Activated naive CD8-positive, alpha-beta T cell treated with anti-CD3 and anti-CD28 coated beads for 36 hours (primary cell): ENCODE measurements around the gene PALLD. TPM values are rescaled to one million over a fixed set of nuclear protein-coding genes. Genes with fewer than 3 reads are reported as not detected.
"Not testable (repeated sequence)": the region's sequence is repeated elsewhere in the genome, so short reads cannot be mapped to it uniquely, and the experiment has no call there.

Experiments used
- DNase-seq: peaks from one replicate; pipeline ENCODE4 v3.0.0; 2021
- H3K27ac Mint-ChIP-seq: one replicate; pipeline ENCODE4 v1.8.0; 2022; ENCODE audit warnings: mild to moderate bottlenecking, moderate library complexity, mixed read lengths
- H3K27me3 Mint-ChIP-seq: one replicate; pipeline ENCODE4 v1.8.0; 2022; ENCODE audit warnings: mild to moderate bottlenecking, mixed read lengths
- H3K36me3 Mint-ChIP-seq: one replicate; pipeline ENCODE4 v1.8.0; 2021; ENCODE audit warnings: mild to moderate bottlenecking, mixed read lengths
- H3K4me1 Mint-ChIP-seq: one replicate; pipeline ENCODE4 v1.8.0; 2021; ENCODE audit warnings: mixed read lengths
- H3K4me3 Mint-ChIP-seq: one replicate; pipeline ENCODE4 v1.8.0; 2022; ENCODE audit warnings: mild to moderate bottlenecking, moderate library complexity, mixed read lengths
- H3K9me3 Mint-ChIP-seq: one replicate; pipeline ENCODE4 v1.8.0; 2022; ENCODE audit warnings: mixed read lengths
- total RNA-seq, 2 experiments: library from RNA; stranded (reverse); gene quantifications; one replicate each; pipeline ENCODE4 v1.2.3, GENCODE V29; 2021

The PALLD gene
- total RNA-seq, 2 experiments from 2014 or later: 0.41 to 0.94 TPM

DNA sequence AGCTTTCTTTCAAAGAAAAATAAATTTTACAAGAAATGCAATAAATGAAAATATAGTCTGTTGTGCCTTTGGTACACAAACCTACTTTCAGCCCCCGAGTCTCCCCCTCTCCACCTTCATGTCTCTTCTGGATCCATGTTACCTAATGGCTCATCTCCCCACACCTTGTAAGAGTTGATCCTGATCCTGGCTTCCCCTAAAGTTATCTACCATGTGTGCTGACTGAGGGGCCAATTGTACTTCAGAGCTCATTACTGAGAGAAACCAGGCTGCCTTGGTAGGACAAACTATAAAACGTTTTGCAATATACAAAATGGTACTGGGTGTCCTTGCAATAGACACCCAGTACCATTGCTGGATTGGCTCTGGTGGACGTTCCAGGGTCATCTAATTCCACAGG is 11.8 kb downstream of the PALLD start:
- no peaks in the 10 kb centered on the region for H3K27me3 Mint-ChIP-seq
- H3K9me3 Mint-ChIP-seq: peaks cover 6% of the 10 kb centered on the region
- H3K36me3 Mint-ChIP-seq: no peaks in the 10 kb centered on the region
- peaks cover 37% of the 10 kb centered on the region for H3K4me1 Mint-ChIP-seq
- peak overlapping the region; percentile 32 for H3K27ac Mint-ChIP-seq
- no peak overlapping the region for H3K4me3 Mint-ChIP-seq
- no peak for DNase-seq

DNA sequence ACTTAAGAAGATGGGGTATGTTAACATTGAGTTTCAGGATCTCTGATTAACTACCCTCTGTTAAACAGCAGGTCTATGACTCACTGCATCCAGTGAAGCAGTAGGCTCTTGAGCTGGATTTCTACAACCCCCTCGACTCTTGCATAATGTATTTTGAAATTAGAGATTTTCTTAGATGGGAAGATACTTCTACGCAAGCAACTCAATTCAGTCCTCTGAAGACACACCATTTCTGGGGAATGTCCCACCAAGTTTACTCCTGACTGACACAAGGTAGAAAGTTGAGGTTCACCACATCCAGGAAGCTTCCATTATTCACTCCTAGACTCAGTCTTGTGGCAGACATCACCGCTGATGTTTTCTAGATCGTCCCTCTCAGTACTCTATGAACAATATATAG is 12.9 kb downstream of the PALLD start:
- DNase-seq: peak; percentile 40
- Mint-ChIP-seq H3K4me3 (peak overlapping the region; percentile 32), H3K27ac (peak overlapping the region; percentile 32), H3K27me3 (no peaks in the 10 kb centered on the region), H3K9me3 (no peaks in the 10 kb centered on the region), H3K4me1 (peaks cover 34% of the 10 kb centered on the region), H3K36me3 (no peaks in the 10 kb centered on the region)

DNA sequence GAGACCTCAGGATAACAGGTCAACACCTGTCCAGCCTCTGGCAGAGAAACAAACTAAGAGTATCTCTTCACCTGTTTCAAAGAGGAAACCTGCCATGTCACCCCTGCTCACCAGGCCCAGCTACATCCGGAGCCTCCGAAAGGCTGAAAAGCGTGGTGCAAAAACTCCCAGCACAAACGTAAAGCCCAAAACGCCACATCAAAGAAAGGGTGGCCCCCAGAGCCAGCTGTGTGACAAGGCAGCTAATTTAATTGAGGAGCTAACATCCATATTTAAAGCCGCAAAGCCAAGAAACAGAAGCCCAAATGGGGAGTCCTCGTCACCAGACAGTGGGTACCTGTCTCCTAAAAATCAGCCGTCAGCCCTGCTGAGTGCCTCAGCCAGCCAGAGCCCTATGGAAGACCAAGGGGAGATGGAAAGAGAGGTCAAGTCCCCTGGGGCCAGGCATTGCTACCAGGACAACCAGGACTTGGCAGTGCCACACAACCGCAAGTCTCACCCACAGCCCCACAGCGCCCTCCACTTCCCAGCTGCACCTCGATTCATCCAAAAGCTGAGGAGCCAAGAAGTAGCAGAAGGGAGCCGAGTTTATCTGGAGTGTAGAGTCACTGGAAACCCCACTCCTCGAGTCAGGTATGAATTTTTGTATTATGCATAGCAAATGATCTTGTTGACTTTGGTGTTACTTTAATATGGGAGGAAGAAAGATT is 15.1 kb downstream of the PALLD start:
- Mint-ChIP-seq H3K27ac (peak overlapping the region; percentile 86), H3K4me1 (peaks cover 34% of the 10 kb centered on the region), H3K36me3 (no peaks in the 10 kb centered on the region), H3K27me3 (no peaks in the 10 kb centered on the region), H3K4me3 (peak overlapping the region; percentile 69), H3K9me3 (no peaks in the 10 kb centered on the region)
- peak; percentile 81 for DNase-seq

GRCh38 chr4:168513826-168514225 is 17.0 kb downstream of the PALLD start:
- peaks cover 34% of the 10 kb centered on the region for H3K4me1 Mint-ChIP-seq
- not testable (repeated sequence) for H3K36me3 Mint-ChIP-seq, H3K27me3 Mint-ChIP-seq, H3K9me3 Mint-ChIP-seq, DNase-seq, H3K27ac Mint-ChIP-seq, H3K4me3 Mint-ChIP-seq

DNA sequence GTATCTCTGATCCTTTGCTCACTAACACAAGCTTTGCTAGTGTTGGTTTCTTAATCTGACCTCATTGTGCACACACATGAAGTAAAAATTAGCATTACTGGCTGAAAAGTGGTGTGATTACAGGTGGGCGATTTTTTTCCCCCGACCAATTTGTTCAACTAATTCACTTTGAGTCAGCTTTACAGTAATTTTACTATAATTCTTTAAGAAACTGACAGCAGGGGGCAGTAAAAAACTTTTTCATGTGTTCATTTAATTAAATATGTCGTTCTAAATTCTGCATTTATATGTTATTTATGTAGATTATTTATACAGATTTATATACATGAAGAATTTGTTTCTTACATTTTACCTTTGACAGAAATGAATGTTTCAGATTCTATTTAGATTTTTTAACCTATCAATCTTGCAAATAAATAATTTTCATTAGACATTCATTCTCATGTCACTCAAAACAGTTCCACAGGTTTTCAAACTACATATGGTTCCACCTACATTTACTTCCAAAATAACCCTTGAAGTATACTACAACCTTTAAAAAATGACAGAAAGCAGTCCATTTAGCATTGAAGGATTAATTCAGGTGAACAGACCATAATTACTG is 17.5 kb downstream of the PALLD start:
- Mint-ChIP-seq H3K4me3 (no peak overlapping the region), H3K27me3 (no peaks in the 10 kb centered on the region), H3K9me3 (no peaks in the 10 kb centered on the region), H3K4me1 (peaks cover 33% of the 10 kb centered on the region), H3K27ac (no peak overlapping the region), H3K36me3 (no peaks in the 10 kb centered on the region)
- no peak for DNase-seq

DNA sequence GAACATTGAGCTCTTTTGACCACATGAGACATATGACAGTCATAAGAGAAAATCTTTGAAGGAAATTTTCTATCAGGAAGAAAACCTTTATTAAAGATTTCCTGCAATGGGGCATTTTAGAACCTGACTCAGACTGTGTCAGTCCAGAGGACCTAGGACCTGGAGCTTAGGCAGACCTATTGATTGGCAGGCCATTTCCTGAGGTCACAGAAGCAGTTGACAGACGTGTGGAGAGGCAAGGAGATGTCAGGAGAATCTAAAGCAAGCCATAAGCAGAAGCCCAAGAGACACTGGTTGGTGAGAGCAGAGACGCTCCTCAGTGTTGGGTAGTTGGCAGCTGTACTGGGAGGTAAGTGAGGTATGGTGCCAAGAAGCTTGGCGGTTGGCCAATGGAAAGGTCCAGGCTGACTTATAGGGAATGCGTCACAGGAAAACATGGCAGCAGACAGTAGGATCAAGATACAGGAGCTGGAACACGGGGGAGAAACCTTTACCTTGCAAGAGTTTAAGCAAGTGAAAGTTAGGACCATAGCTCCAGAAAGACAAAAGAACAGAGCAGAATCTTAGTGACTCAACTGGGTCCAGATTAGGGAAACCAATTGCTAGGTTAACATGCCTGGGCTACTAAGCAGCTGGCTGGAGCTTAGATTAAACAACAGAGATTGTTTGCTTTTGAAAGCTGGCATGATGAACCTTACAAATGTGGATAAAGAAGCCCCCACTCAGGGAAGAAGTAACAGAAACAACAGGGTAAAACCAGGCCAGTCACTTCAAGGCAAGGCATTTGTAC is 18.6 kb downstream of the PALLD start:
- H3K4me3 Mint-ChIP-seq: no peak overlapping the region
- no peaks in the 10 kb centered on the region for H3K9me3 Mint-ChIP-seq
- H3K4me1 Mint-ChIP-seq: peaks cover 25% of the 10 kb centered on the region

GRCh38 chr4:168516841-168517240 is 20.0 kb downstream of the PALLD start:
- DNase-seq: no peak
- Mint-ChIP-seq H3K36me3 (no peaks in the 10 kb centered on the region), H3K4me3 (no peak overlapping the region), H3K9me3 (no peaks in the 10 kb centered on the region), H3K27ac (no peak overlapping the region), H3K4me1 (peaks cover 12% of the 10 kb centered on the region), H3K27me3 (no peaks in the 10 kb centered on the region)

More for the DNA sequence above, 18.6 kb downstream of the PALLD start:
- Mint-ChIP-seq H3K27me3 (no peaks in the 10 kb centered on the region), H3K27ac (no peak overlapping the region), H3K36me3 (no peaks in the 10 kb centered on the region)
- no peak for DNase-seq

DNA sequence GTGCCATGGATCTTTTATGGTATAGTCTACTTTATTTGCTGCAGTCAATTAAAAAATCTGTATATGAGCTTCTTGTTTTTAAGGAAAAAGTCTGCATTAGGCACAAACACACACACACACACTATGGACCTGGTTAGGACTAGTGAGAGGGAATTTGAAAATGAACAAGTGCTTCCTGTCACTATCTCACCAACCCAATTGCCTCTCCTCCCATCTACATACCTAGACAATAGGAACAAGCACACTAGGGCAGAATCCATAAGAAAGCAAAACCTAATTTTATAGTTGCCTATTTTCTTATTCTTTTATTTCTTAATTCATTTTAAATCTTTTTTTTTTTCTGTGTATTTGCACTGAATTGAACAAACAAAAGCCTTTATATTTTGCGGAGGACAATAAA is 22.7 kb downstream of the PALLD start:
- Mint-ChIP-seq H3K27ac (no peak overlapping the region), H3K36me3 (no peaks in the 10 kb centered on the region), H3K4me1 (no peaks in the 10 kb centered on the region)

DNA sequence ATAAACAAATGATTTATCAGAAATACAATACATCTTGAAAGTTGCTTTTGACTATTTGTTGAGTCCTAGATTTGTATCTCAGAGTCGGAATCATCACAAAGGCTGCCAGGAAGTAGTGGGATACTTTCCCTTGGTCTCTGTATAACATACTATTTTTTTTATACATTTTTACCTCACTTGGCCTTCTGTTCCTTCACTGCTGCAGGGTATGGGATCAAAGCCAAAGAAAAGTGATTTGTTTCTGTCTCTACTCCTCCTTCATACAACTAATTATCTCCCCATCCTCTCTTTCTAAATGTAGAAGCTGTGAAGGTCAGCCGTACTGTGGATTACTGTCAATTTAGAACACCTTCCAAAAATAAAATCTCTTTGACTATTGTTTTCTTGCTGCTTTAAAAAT is 24.9 kb downstream of the PALLD start:
- Mint-ChIP-seq H3K36me3 (no peaks in the 10 kb centered on the region), H3K4me1 (no peaks in the 10 kb centered on the region), H3K4me3 (no peak overlapping the region), H3K9me3 (no peaks in the 10 kb centered on the region), H3K27me3 (peaks cover 3% of the 10 kb centered on the region), H3K27ac (no peak overlapping the region)
- DNase-seq: no peak

More for the DNA sequence above, 22.7 kb downstream of the PALLD start:
- H3K9me3 Mint-ChIP-seq: no peaks in the 10 kb centered on the region
- no peaks in the 10 kb centered on the region for H3K27me3 Mint-ChIP-seq
- no peak for DNase-seq
- no peak overlapping the region for H3K4me3 Mint-ChIP-seq

GRCh38 chr4:168522356-168522755 is 25.5 kb downstream of the PALLD start:
- Mint-ChIP-seq H3K4me1 (no peaks in the 10 kb centered on the region), H3K4me3 (no peak overlapping the region), H3K27ac (no peak overlapping the region), H3K27me3 (peaks cover 6% of the 10 kb centered on the region), H3K9me3 (no peaks in the 10 kb centered on the region), H3K36me3 (no peaks in the 10 kb centered on the region)
- DNase-seq: no peak

DNA sequence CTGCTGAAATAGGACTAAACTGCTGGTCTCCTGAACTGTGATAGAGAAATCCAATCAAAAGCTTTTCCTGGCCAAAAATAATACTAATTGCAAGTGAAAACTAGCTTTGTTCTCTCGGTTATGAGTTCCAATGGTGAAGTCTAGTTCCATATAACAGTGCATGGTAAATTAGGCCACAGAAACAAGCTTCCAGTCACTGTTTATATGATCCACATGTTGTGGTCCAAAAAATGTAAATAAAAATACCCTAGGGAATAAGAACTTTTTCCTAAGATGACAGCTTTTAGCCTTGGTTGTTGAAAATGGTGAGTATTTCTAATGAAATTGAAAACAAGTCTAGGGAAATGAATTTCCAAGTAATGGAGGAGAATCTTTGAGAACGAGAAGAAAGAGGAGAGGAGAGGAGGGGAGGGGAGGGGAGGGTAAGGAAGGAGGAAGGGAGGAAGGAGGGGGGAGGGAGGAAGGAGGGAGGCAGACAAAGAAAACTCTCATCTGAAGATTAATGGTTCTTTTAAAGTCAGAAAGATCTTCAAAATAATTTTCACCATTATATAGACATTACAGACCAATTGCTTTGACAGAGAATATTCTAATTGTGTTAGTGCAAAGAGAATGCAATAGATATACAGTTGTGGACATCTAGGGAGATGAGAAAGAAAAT is 26.1 kb downstream of the PALLD start:
- no peak overlapping the region for H3K4me3 Mint-ChIP-seq
- H3K36me3 Mint-ChIP-seq: no peaks in the 10 kb centered on the region
- H3K27me3 Mint-ChIP-seq: peaks cover 6% of the 10 kb centered on the region
- no peaks in the 10 kb centered on the region for H3K4me1 Mint-ChIP-seq
- H3K9me3 Mint-ChIP-seq: no peaks in the 10 kb centered on the region
- no peak for DNase-seq
- no peak overlapping the region for H3K27ac Mint-ChIP-seq

GRCh38 chr4:168524006-168524405 is 27.2 kb downstream of the PALLD start:
- no peaks in the 10 kb centered on the region for H3K4me1 Mint-ChIP-seq
- no peaks in the 10 kb centered on the region for H3K36me3 Mint-ChIP-seq
- H3K9me3 Mint-ChIP-seq: no peaks in the 10 kb centered on the region
- DNase-seq: no peak
- H3K27ac Mint-ChIP-seq: no peak overlapping the region
- peaks cover 9% of the 10 kb centered on the region for H3K27me3 Mint-ChIP-seq
- no peak overlapping the region for H3K4me3 Mint-ChIP-seq

DNA sequence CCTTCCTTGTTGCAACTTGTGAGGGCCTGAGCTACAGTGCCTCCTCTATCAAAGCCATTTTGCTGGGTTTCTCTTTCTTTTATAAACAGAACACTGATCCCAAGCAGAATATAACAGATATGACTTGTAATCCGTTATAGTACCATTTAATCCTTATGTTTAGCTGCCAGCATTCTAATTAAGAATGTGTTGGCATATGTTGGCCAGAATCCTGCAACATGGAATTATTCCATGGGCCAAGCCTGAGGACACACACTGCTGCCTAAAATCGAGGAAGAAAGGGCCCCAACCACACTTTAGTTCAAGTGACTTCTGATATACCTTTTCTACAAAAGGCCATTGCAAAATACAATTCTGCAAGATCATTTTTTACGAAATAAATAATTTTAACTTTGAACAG is 28.0 kb downstream of the PALLD start:
- DNase-seq: no peak
- Mint-ChIP-seq H3K36me3 (no peaks in the 10 kb centered on the region), H3K27ac (no peak overlapping the region), H3K4me1 (no peaks in the 10 kb centered on the region), H3K4me3 (no peak overlapping the region), H3K9me3 (no peaks in the 10 kb centered on the region), H3K27me3 (peaks cover 9% of the 10 kb centered on the region)

GRCh38 chr4:168527560-168527959 is 30.7 kb downstream of the PALLD start:
- DNase-seq: no peak
- no peaks in the 10 kb centered on the region for H3K9me3 Mint-ChIP-seq
- H3K4me1 Mint-ChIP-seq: no peaks in the 10 kb centered on the region
- H3K27me3 Mint-ChIP-seq: peaks cover 9% of the 10 kb centered on the region
- H3K4me3 Mint-ChIP-seq: no peak overlapping the region
- H3K27ac Mint-ChIP-seq: no peak overlapping the region
- no peaks in the 10 kb centered on the region for H3K36me3 Mint-ChIP-seq
